Keratinocyte (primary cell): ENCODE data around the gene CNTRL.

ENCODE experiments used
- CTCF ChIP-seq, 3 experiments: IDR thresholded peaks in 1 of 3; conservative IDR thresholded peaks in 1 of 3; optimal IDR thresholded peaks in 1 of 3; 2 replicates in 2 of 3; 3 replicates in 1 of 3; pipeline versions ENCODE3 to v1.5.1; 2011; ENCODE audit warnings: low read length in 3 of 3, mild to moderate bottlenecking in 3 of 3, moderate library complexity in 2 of 3, control low read depth in 1 of 3, inconsistent platforms in 1 of 3; ENCODE audit not compliant: insufficient read depth in 2 of 3; ENCODE audit errors: extremely low read depth in 1 of 3
- EZH2 ChIP-seq: IDR thresholded peaks from one replicate; pipeline ENCODE4 v1.6.1; 2012; ENCODE audit warnings: inconsistent platforms, mild to moderate bottlenecking, low read length, moderate library complexity

DNA sequence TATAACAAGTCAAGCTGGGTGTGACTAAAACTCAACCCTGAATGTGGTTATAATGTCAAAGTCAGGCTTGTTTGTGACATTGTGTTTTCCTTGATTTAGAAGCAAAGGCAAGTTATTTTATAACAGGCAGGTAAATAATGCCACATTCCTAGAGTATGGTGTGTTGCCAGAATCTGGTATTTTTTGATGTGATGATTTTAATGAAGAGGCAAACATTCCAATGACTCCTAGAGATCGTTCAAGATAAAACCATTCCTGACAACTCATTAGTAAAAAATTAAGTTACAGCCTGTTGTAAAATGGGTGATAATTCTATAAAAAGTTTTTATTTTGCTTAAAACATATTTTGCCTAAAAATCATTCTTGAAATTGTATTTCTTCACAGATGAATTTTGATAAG is 67.0 kb downstream of the CNTRL start:
- TF ChIP-seq CTCF (optimal IDR thresholded peaks at IDR 0.05 in 1 of 3, IDR thresholded peaks at IDR 0.05 in 1 of 3, conservative IDR thresholded peaks at IDR 0.05 in 1 of 3; ENCODE audit: extremely low read depth in 1 of 3, insufficient read depth in 2 of 3, low read length in 3 of 3), result no peak
- no peak for TF ChIP-seq EZH2
